Tibial artery (tissue), 4 donors: ENCODE results near the gene PHLDB1.
"Not testable (repeated sequence)": the region's sequence is repeated elsewhere in the genome, so short reads cannot be mapped to it uniquely, and the experiment has no call there.

ENCODE experiments used
- DNase-seq, 2 donors: peaks; one replicate each; pipeline ENCODE4 v3.0.0-alpha.2; 2019
- H3K27ac ChIP-seq, 2 donors: fragments of 200-600 bp; sonication (generic) in 1 of 2; 1 replicate in 1 of 2; 2 replicates in 1 of 2; pipeline ENCODE4 v1.5.1; 2018 to 2019; ENCODE audit warnings: mild to moderate bottlenecking in 1 of 2
- H3K27me3 ChIP-seq, 2 donors: fragments of 200-600 bp; sonication (generic) in 1 of 2; one replicate each; pipeline versions ENCODE4 v1.5.1 to v1.6.0; 2016 to 2019
- H3K36me3 ChIP-seq, 3 donors: fragments of 200-600 bp; sonication (generic) in 2 of 3; one replicate each; pipeline ENCODE4 v1.5.1; 2016 to 2019; ENCODE audit warnings: mild to moderate bottlenecking in 2 of 3
- H3K4me1 ChIP-seq, 4 donors: fragments of 200-600 bp; sonication (generic) in 2 of 4; 1 replicate in 3 of 4; 2 replicates in 1 of 4; pipeline ENCODE4 v1.5.1; 2016 to 2019
- H3K4me3 ChIP-seq, 2 donors: fragments of 200-600 bp; sonication (generic) in 1 of 2; 1 replicate in 1 of 2; 2 replicates in 1 of 2; pipeline ENCODE4 v1.5.1; 2018 to 2019; ENCODE audit warnings: mild to moderate bottlenecking in 2 of 2
- H3K9me3 ChIP-seq, 3 donors: fragments of 200-600 bp; sonication (generic) in 1 of 3; one replicate each; pipeline ENCODE4 v1.5.1; 2016 to 2019
- intact Hi-C: fragments of 100-400 bp; cut with DNase I; formaldehyde crosslinking; loops from one replicate; pipeline ENCODE4 v1.15.0; 2023; ENCODE audit warnings: low total_unique reads
- TF ChIP-seq, protein P1 (sequence below), 2 experiments: fragments of 200-600 bp in 1 of 2; fragments of 450-650 bp in 1 of 2; IDR thresholded peaks; one replicate each; pipeline ENCODE4 v1.5.1; 2017 to 2019; ENCODE audit warnings: antibody characterized with exemption in 2 of 2, mild to moderate bottlenecking in 1 of 2, moderate library complexity in 1 of 2

Gene PHLDB1

DNA sequence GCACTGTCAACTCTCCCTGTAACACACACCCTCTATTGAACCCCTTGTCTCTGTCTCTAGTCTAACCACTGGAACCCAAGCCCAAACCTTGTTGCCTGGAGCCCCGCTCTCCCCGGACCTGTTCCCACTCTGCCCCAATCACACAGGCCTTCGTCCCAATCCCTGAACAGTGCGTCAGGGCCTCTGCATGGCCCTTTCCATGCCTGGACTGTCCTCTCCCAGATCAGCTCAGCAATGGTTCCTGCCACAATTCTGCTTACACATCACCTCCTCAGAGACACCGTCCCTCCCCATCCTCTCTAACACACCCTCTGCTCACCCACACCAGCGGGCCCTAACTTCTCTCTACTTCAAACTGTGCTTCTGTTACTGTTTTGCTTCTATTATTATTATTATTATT is 70.6 kb downstream of the PHLDB1 start:
- Histone ChIP-seq H3K36me3 (no peaks in the 10 kb centered on the region), H3K9me3 (no peaks in the 10 kb centered on the region), H3K4me3 (no peak overlapping the region), H3K27ac (no peak overlapping the region), H3K4me1 (peaks cover 0 to 10% (median 0%) of the 10 kb centered on the region in 4 donors), H3K27me3 (no peaks in the 10 kb centered on the region)
- intact Hi-C loops = no loop called here
- DNase-seq = peak in 1 of 2 donors; percentile 43
- TF ChIP-seq, protein P1, sequence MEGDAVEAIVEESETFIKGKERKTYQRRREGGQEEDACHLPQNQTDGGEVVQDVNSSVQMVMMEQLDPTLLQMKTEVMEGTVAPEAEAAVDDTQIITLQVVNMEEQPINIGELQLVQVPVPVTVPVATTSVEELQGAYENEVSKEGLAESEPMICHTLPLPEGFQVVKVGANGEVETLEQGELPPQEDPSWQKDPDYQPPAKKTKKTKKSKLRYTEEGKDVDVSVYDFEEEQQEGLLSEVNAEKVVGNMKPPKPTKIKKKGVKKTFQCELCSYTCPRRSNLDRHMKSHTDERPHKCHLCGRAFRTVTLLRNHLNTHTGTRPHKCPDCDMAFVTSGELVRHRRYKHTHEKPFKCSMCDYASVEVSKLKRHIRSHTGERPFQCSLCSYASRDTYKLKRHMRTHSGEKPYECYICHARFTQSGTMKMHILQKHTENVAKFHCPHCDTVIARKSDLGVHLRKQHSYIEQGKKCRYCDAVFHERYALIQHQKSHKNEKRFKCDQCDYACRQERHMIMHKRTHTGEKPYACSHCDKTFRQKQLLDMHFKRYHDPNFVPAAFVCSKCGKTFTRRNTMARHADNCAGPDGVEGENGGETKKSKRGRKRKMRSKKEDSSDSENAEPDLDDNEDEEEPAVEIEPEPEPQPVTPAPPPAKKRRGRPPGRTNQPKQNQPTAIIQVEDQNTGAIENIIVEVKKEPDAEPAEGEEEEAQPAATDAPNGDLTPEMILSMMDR (IDR thresholded peaks at IDR 0.05) = no peak

DNA sequence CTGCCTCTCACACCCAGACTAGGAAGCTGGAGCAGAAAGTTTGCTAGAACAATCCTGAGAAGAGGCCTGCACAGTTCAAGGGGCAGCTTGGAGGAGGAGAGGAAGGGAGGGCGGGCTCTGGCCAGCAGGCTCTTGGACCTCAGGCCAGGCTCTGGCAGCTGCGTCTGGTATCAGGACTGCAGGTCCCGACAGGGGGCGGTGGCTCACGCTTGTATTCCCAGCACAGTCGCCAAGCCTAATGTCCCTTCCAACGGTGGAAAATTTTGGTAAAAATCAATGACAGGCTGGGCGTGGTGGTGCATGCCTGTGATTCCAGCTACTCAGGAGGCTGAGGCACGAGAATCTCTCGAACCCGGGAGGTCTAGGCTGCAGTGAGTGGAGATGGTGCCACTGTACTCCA is 71.5 kb downstream of the PHLDB1 start:
- peak in 1 of 2 donors; percentile 72 for DNase-seq
- TF ChIP-seq, protein P1 (IDR thresholded peaks at IDR 0.05) = peak in 1 of 2 experiments; percentile 12
- peaks cover 0 to 10% (median 0%) of the 10 kb centered on the region in 4 donors for H3K4me1 ChIP-seq
- intact Hi-C loops, H3K4me3 ChIP-seq, H3K9me3 ChIP-seq, H3K27ac ChIP-seq, H3K36me3 ChIP-seq, H3K27me3 ChIP-seq: not testable (repeated sequence)

DNA sequence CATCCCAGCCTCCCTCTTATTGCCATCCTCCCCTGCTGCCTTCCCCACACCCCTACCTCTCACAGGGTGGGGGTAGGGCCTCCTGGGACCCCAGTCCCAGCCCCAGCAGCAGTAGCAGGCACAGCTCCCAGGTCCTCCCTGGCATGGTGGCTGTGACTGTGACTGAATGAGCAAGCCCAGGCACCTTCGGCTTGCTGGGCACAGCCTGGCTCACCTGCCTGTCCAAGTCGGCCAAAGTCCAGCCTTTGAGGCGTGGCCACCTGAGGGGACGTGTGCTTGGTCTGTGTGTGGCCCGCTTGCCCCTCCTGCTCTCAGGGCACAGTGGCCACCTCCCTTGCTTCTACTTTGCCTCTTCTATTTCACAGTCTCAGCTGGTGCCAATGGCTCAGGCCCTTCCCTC is 72.1 kb downstream of the PHLDB1 start, which contains the start of gene TREH:
TREH (minus strand) TSS at position 168 of the 400 bp plus-strand sequence; CDS start at position 145, 23 bp downstream.
- intact Hi-C loops = no loop called here

DNA sequence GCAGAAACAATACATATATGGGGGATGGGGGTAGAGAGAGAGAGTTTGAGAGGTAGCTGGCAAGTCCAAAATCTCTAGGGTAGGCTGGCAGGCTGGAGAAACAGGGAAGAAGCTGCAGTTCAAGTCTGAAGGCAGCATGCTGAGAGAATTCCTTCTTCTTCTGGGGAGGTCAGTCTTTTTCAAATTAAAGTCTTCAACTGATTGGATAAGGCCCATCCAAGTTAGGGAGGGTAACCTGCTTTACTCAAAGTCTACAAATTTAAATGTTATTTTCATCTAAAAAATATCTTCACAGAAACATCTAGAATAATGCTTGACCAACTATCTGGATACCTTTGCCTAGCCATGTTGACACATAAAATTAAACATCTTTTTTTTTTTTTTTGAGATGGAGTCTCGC is 75.0 kb downstream of the PHLDB1 start:
- H3K27me3 ChIP-seq = no peaks in the 10 kb centered on the region
- intact Hi-C loops = no loop called here
- H3K4me1 ChIP-seq = peaks cover 0 to 10% (median 0%) of the 10 kb centered on the region in 4 donors
- H3K36me3 ChIP-seq = no peaks in the 10 kb centered on the region
- DNase-seq = peak in 1 of 2 donors; percentile 2
- TF ChIP-seq, protein P1 (IDR thresholded peaks at IDR 0.05) = no peak
- H3K27ac ChIP-seq = no peak overlapping the region
- no peaks in the 10 kb centered on the region for H3K9me3 ChIP-seq
- H3K4me3 ChIP-seq = no peak overlapping the region

More for the DNA sequence above, 72.1 kb downstream of the PHLDB1 start, which contains the start of gene TREH:
- Histone ChIP-seq H3K4me1 (peaks cover 0 to 10% (median 0%) of the 10 kb centered on the region in 4 donors), H3K27ac (no peak within 1 kb of the TSS), H3K4me3 (no peak within 1 kb of the TSS), H3K9me3 (no peaks in the 10 kb centered on the region), H3K27me3 (no peaks in the 10 kb centered on the region), H3K36me3 (no peaks in the 10 kb centered on the region)
- DNase-seq = peak; percentile 11 to 55
- TF ChIP-seq, protein P1 (IDR thresholded peaks at IDR 0.05) = no peak

DNA sequence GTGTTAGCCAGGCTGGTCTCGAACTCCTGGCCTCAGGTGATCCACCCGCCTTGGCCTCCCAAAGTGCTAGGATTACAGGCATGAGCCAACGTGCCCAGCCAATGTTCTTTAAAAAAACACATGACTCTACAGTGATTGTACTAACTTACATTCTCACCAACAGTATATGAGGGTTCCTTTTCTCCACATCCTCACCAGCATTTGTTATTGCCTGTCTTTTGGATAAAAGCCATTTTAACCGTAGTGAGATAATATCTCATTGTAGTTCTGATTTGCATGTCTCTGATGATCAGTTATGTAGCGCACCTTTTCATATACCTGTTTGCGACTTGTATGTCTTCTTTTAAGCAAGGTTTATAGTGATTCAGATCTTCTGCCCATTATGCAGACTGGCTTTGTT is 75.5 kb downstream of the PHLDB1 start:
- intact Hi-C loops, H3K36me3 ChIP-seq, H3K27me3 ChIP-seq, H3K4me3 ChIP-seq, H3K27ac ChIP-seq, H3K9me3 ChIP-seq: not testable (repeated sequence)
- DNase-seq = peak in 1 of 2 donors; percentile 7
- peaks cover 0 to 10% (median 0%) of the 10 kb centered on the region in 4 donors for H3K4me1 ChIP-seq

DNA sequence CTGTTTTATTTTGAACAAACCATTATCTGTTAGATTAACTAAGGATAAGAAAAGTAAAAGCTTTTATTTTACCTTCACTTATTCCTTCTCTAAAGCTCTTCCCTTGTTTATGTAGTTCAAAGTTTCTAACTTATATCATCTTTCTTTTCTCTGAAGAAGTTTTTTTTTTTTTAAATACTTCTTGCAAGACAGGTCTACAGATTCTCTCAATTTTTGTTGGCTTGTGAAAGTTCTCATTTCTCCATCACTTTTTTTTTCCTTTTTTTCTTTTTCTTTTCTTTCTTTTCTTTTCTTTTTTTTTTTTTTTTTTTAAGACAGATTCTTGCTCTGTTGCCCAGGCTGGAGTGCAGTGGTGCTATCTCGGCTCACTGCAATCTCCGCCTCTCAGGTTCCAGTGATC is 76.8 kb downstream of the PHLDB1 start:
- intact Hi-C loops = no loop called here
- H3K36me3 ChIP-seq = no peaks in the 10 kb centered on the region

More for the DNA sequence above, 76.8 kb downstream of the PHLDB1 start:
- no peaks in the 10 kb centered on the region for H3K27me3 ChIP-seq
- H3K27ac ChIP-seq = no peak overlapping the region
- no peaks in the 10 kb centered on the region for H3K9me3 ChIP-seq
- H3K4me3 ChIP-seq = no peak overlapping the region
- TF ChIP-seq, protein P1 (IDR thresholded peaks at IDR 0.05) = no peak
- DNase-seq = no peak
- peaks cover 0 to 8% (median 3%) of the 10 kb centered on the region in 4 donors for H3K4me1 ChIP-seq
